ENCODE data around the gene CERS4. TPM values are rescaled to one million over a fixed set of nuclear protein-coding genes. Genes with fewer than 3 reads are reported as not detected.
"Not testable (repeated sequence)": the region's sequence is repeated elsewhere in the genome, so short reads cannot be mapped to it uniquely, and the experiment has no call there.

The CERS4 gene
- total RNA-seq, 2 experiments from 2014 or later, result 21.2 to 21.8 TPM

DNA sequence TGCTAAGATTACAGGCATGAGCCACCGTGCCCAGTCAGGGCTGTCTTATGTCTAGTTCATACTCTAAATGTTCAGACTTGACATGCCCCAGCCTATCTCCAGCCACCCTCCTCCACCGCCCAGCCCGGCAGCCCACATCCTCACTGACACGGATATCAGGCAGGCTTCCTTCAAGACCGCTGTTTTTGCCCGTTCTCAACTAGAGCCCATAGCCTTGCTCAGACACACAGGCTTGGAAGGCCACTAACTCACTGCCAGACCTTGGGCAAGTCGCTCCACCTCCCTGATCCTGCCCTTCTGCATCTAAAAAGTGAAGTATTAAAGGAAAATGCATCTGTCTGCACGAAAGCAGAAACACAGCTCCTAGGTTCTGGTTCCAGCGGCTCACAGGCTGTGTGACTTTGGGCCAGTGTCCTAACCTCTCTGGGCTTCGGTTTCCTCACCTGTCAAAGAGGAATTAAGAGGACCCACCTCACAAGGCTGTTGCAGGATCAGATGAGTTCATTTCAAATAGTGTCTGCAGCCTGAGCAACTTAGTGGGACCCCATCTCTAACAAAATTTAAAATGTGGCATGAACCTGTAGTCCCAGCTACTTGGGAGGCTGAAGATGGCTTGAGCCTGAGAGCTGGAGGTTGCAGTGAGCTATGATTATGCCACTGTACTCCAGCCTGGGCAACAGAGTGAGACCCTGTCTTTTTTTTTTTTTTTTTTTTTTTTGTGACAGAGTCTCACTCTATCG, 14.5 kb upstream of the CERS4 start:
- ChIA-PET CTCF (interaction anchor here (1.0 to 1.1 kb wide), 2 partner anchors 9 to 47 kb away, joined by 3 to 4 read pairs; no protein-coding TSS in a partner anchor), POLR2A (interaction anchor here (0.6 to 1.2 kb wide), 3 partner anchors 12 to 15 kb away, joined by 3 to 6 read pairs (median 5); partner anchors contain the start of gene CERS4)
- Mint-ChIP-seq H3K4me3 (peak overlapping the region; percentile 46), H3K4me1 (peaks cover 44% of the 10 kb centered on the region), H3K36me3 (ENCODE audit: low read depth) (no peaks in the 10 kb centered on the region), H3K9me3 (ENCODE audit: low read depth) (no peaks in the 10 kb centered on the region), H3K27ac (peak overlapping the region; percentile 88), H3K27me3 (no peaks in the 10 kb centered on the region)
- ATAC-seq (peak; percentile 41), DNase-seq (peak; percentile 63)
- intact Hi-C loops (cut with DNase I, micrococcal nuclease), result loop anchor here in 1 of 2 experiments (1.0 kb wide), 1 partner anchor 15 kb away; the partner anchor contains the start of gene CERS4

DNA sequence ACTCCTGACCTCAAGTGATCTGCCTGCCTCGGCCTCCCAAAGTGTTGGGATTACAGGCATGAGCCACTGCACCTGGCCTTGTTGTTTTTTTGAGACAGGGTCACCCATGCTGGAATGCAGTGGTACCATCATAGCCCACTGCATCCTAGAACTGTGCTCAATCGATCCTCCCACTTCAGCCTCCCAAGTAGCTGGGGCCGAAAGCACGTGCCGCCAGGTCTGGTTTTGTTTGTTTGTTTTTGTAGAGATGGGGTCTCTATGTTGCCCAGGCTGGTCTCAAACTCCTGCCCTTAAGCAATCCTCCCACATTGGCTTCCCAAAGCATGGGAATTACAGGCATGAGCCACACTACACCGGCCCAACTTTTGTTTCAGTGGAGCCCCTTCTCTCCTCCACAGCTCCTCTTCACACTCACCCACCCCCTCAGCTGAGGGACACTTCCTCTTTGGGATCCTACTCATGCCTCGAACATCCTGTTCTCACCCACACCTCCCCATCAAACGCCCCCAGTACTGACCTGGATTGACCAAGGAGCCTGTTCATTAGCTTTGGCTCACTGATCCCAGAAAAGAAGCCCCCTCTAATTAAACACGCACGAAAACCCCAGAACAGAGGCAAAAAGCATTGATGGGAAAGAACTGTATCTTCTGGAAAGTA, 12.8 kb upstream of the CERS4 start:
- POLR2A ChIA-PET, result no interaction called here
- Mint-ChIP-seq H3K27me3 (no peaks in the 10 kb centered on the region), H3K36me3 (ENCODE audit: low read depth) (no peaks in the 10 kb centered on the region), H3K9me3 (ENCODE audit: low read depth) (no peaks in the 10 kb centered on the region), H3K27ac (peak overlapping the region; percentile 24), H3K4me1 (peaks cover 44% of the 10 kb centered on the region), H3K4me3 (no peak overlapping the region)
- CTCF ChIA-PET, result no interaction called here
- DNase-seq (no peak), ATAC-seq (no peak)
- intact Hi-C loops (cut with DNase I, micrococcal nuclease), result no loop called here

- H3K27ac Mint-ChIP-seq; H3K4me1 Mint-ChIP-seq; H3K9me3 Mint-ChIP-seq (ENCODE audit: low read depth); H3K27me3 Mint-ChIP-seq; H3K36me3 Mint-ChIP-seq (ENCODE audit: low read depth); intact Hi-C loops (cut with DNase I, micrococcal nuclease); ATAC-seq; H3K4me3 Mint-ChIP-seq; DNase-seq: not testable (repeated sequence)
- ChIA-PET POLR2A (interaction anchor here (0.6 kb wide), 1 partner anchor 32 kb away, joined by 4 read pairs; no protein-coding TSS in a partner anchor), CTCF (interaction anchor here (0.7 to 1.6 kb wide), 3 partner anchors 8 to 26 kb away, joined by 3 read pairs; no protein-coding TSS in a partner anchor)
Observed at GRCh38 chr19:8203288-8204120, 5.7 kb upstream of the CERS4 start.

GRCh38 chr19:8204961-8205360, 4.2 kb upstream of the CERS4 start:
- ChIA-PET CTCF (interaction anchor here (0.6 to 1.0 kb wide), 2 partner anchors 8 to 1479 kb away, joined by 3 read pairs; no protein-coding TSS in a partner anchor), POLR2A (no interaction called here)
- DNase-seq, result no peak
- Mint-ChIP-seq H3K36me3 (ENCODE audit: low read depth) (peaks cover 2% of the 10 kb centered on the region), H3K9me3 (ENCODE audit: low read depth) (no peaks in the 10 kb centered on the region), H3K27me3 (no peaks in the 10 kb centered on the region), H3K4me1 (peaks cover 5% of the 10 kb centered on the region), H3K4me3 (no peak overlapping the region), H3K27ac (no peak overlapping the region)
- ATAC-seq, result no peak
- intact Hi-C loops (cut with DNase I, micrococcal nuclease), result no loop called here

DNA sequence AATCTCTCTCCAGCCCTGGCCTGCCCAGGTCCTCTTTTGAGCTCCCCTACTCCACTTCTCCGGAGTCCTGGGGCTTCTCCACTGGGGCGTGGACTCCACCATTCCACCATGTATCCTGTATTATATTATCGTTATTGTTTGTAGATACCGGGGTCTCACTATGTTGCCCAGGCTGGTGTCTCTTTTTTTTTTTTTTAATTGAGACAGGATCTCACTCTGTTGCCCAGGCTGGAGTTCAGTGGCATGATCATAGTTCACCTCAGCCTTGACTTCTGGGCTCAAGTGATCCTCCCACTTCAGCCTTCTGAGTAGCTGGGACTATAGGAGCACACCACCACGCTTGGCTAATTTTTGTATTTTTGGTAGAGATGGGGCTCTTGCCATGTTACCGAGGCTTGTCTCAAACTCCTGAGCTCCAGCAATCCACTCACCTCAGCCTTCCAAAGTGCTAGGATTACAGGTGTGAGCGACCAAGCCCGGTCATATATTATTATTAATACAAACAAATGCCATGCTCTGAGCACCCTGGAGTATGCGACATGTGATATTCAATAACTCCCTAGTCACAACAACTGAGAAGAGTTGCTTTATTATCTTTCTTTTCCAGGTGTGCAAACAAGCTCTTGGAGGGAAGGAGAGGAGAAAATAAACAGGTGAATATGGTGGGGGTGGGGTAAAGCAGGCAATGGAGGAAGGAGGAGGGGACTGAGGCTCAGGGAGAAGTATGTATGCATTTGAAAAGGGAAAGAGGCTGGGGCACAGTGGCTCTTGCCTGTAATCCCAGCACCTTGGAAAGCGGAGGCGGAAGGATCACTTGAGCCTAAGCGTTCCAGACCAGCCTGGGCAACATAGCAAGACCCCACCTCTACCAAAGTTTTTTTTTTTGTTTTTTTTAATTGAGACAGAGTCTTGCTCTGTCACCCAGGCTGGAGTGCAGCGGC, 2.8 kb upstream of the CERS4 start:
- H3K27ac Mint-ChIP-seq, result no peak overlapping the region
- ATAC-seq, result no peak
- H3K36me3 Mint-ChIP-seq (ENCODE audit: low read depth), result peaks cover 5% of the 10 kb centered on the region
- ChIA-PET CTCF (interaction anchor here (0.6 kb wide), 4 partner anchors 46 to 215 kb away, joined by 3 to 5 read pairs (median 3); no protein-coding TSS in a partner anchor), POLR2A (interaction anchor here (0.6 kb wide), 1 partner anchor 12 kb away, joined by 3 read pairs; no protein-coding TSS in a partner anchor)
- intact Hi-C loops (cut with DNase I, micrococcal nuclease), result no loop called here
- no peak overlapping the region for H3K4me3 Mint-ChIP-seq
- DNase-seq, result no peak
- H3K9me3 Mint-ChIP-seq (ENCODE audit: low read depth), result no peaks in the 10 kb centered on the region
- H3K4me1 Mint-ChIP-seq, result peaks cover 11% of the 10 kb centered on the region
- H3K27me3 Mint-ChIP-seq, result no peaks in the 10 kb centered on the region

- ATAC-seq; H3K36me3 Mint-ChIP-seq (ENCODE audit: low read depth); DNase-seq; POLR2A ChIA-PET; H3K27me3 Mint-ChIP-seq; intact Hi-C loops (cut with DNase I, micrococcal nuclease); H3K4me3 Mint-ChIP-seq; H3K27ac Mint-ChIP-seq; H3K9me3 Mint-ChIP-seq (ENCODE audit: low read depth): not testable (repeated sequence)
- CTCF ChIA-PET, result interaction anchor here (1.3 kb wide), 1 partner anchor 9 kb away, joined by 3 read pairs; no protein-coding TSS in a partner anchor
- H3K4me1 Mint-ChIP-seq, result peaks cover 17% of the 10 kb centered on the region
Observed at GRCh38 chr19:8207326-8207725, 1.8 kb upstream of the CERS4 start.

GRCh38 chr19:8208119-8208921, 850 bp upstream of the CERS4 start:
- Mint-ChIP-seq H3K9me3 (ENCODE audit: low read depth) (no peaks in the 10 kb centered on the region), H3K36me3 (ENCODE audit: low read depth) (peaks cover 8% of the 10 kb centered on the region), H3K27me3 (no peaks in the 10 kb centered on the region), H3K27ac (peak overlapping the region; percentile 51), H3K4me1 (peaks cover 21% of the 10 kb centered on the region), H3K4me3 (peak overlapping the region; percentile 59)
- CTCF ChIA-PET, result interaction anchor here (0.7 to 1.3 kb wide), 2 partner anchors 10 to 339 kb away, joined by 3 read pairs; no protein-coding TSS in a partner anchor
- POLR2A ChIA-PET, result interaction anchor here (0.7 kb wide), 1 partner anchor 13 kb away, joined by 6 read pairs; no protein-coding TSS in a partner anchor
- intact Hi-C loops (cut with DNase I, micrococcal nuclease), result loop anchor here in 1 of 2 experiments (2.0 kb wide), 1 partner anchor 28 kb away; no protein-coding TSS in a partner anchor
- ATAC-seq (peak; percentile 13), DNase-seq (no peak)

- peaks cover 8% of the 10 kb centered on the region for H3K36me3 Mint-ChIP-seq (ENCODE audit: low read depth)
- POLR2A ChIA-PET, result interaction anchor here (0.9 to 1.6 kb wide), 3 partner anchors 10 to 266 kb away, joined by 3 to 6 read pairs (median 5); partner anchors contain the start of gene TIMM44
- H3K9me3 Mint-ChIP-seq (ENCODE audit: low read depth), result no peaks in the 10 kb centered on the region
- intact Hi-C loops (cut with DNase I, micrococcal nuclease), result loop anchor here (1.0 to 10.0 kb wide), 10 partner anchors 15 to 383 kb away; partner anchors contain the start of genes NDUFA7 (in 1 of the 2), RAB11B (in 1 of the 2), RPS28 (in 1 of the 2) and SNAPC2 (in 1 of the 2)
- H3K27me3 Mint-ChIP-seq, result no peaks in the 10 kb centered on the region
- DNase-seq (peak; percentile 87), ATAC-seq (peak; percentile 79)
- H3K27ac Mint-ChIP-seq, result peak overlapping the region; percentile 94
- CTCF ChIA-PET, result interaction anchor here (0.5 to 1.5 kb wide), 7 partner anchors 16 to 371 kb away, joined by 3 to 6 read pairs (median 4); no protein-coding TSS in a partner anchor
- H3K4me3 Mint-ChIP-seq, result peak overlapping the region; percentile 83
- H3K4me1 Mint-ChIP-seq, result peaks cover 30% of the 10 kb centered on the region
Observed at GRCh38 chr19:8209462-8210378, 550 bp downstream of the CERS4 start.
